ENCODE results near the gene KCNC4.

Gene KCNC4

GRCh38 chr1:110230381-110231199, 20.5 kb downstream of the KCNC4 start:
- no peak for DNase-seq (ENCODE audit: low read depth in 2 of 2)

GRCh38 chr1:110233861-110234260, 23.7 kb downstream of the KCNC4 start:
- no peak for DNase-seq (ENCODE audit: low read depth in 2 of 2)

GRCh38 chr1:110234691-110235090, 24.6 kb downstream of the KCNC4 start:
- DNase-seq (ENCODE audit: low read depth in 2 of 2): no peak

- DNase-seq (ENCODE audit: low read depth in 2 of 2): no peak
These were observed 25.2 kb downstream of the KCNC4 start for GRCh38 chr1:110235181-110235833.

GRCh38 chr1:110235834-110236682, 25.9 kb downstream of the KCNC4 start:
- peak; percentile 53 to 59 for DNase-seq (ENCODE audit: low read depth in 2 of 2)

- no peak for DNase-seq (ENCODE audit: low read depth in 2 of 2)
These were observed 27.5 kb downstream of the KCNC4 start for GRCh38 chr1:110237386-110238152.

- DNase-seq (ENCODE audit: low read depth in 2 of 2): no peak
These were observed 29.6 kb downstream of the KCNC4 start for GRCh38 chr1:110239441-110240430.

GRCh38 chr1:110240476-110241210, 30.5 kb downstream of the KCNC4 start:
- no peak for DNase-seq (ENCODE audit: low read depth in 2 of 2)

- no peak for DNase-seq (ENCODE audit: low read depth in 2 of 2)
These were observed 31.4 kb downstream of the KCNC4 start for GRCh38 chr1:110241516-110241915.

- DNase-seq (ENCODE audit: low read depth in 2 of 2): no peak
These were observed 31.9 kb downstream of the KCNC4 start for GRCh38 chr1:110242062-110242461.

GRCh38 chr1:110242731-110243130, 32.6 kb downstream of the KCNC4 start:
- no peak for DNase-seq (ENCODE audit: low read depth in 2 of 2)

- DNase-seq (ENCODE audit: low read depth in 2 of 2): no peak
These were observed 33.0 kb downstream of the KCNC4 start for GRCh38 chr1:110243146-110243545.

- no peak for DNase-seq (ENCODE audit: low read depth in 2 of 2)
These were observed 33.5 kb downstream of the KCNC4 start for GRCh38 chr1:110243574-110243973.

GRCh38 chr1:110245876-110246620, 35.9 kb downstream of the KCNC4 start:
- no peak for DNase-seq (ENCODE audit: low read depth in 2 of 2)

GRCh38 chr1:110248746-110249145, 38.6 kb downstream of the KCNC4 start:
- DNase-seq (ENCODE audit: low read depth in 2 of 2): no peak

- DNase-seq (ENCODE audit: low read depth in 2 of 2): no peak
These were observed 39.1 kb downstream of the KCNC4 start for GRCh38 chr1:110249256-110249655.

GRCh38 chr1:110250008-110250407, 39.9 kb downstream of the KCNC4 start:
- no peak for DNase-seq (ENCODE audit: low read depth in 2 of 2)

- DNase-seq (ENCODE audit: low read depth in 2 of 2): no peak
These were observed 40.6 kb downstream of the KCNC4 start for GRCh38 chr1:110250749-110251148.

GRCh38 chr1:110253213-110253612, 43.1 kb downstream of the KCNC4 start:
- no peak for DNase-seq (ENCODE audit: low read depth in 2 of 2)

Data from stimulated activated CD4-positive, alpha-beta T cell treated with anti-CD3 and anti-CD28 coated beads, Interleukin-4, amount 100 ng/mL, for 48 hours (primary cell).